A673 (cell line): ENCODE data around the gene TRAF5.

Source experiments
- EZH2 ChIP-seq: fragments of 200-600 bp; sonication (generic); IDR thresholded peaks from 2 replicates; pipeline ENCODE4 v1.6.1; 2017; ENCODE audit warnings: borderline replicate concordance, low read depth, mild to moderate bottlenecking, mixed read lengths, antibody characterized with exemption, low read length; ENCODE audit not compliant: poor library complexity, severe bottlenecking
- TF ChIP-seq, protein P1 (sequence below): fragments of 300-800, 200-600 bp; sonication (generic); conservative IDR thresholded peaks from 2 replicates; pipeline ENCODE4 v1.5.1; 2017; ENCODE audit warnings: low read depth, mild to moderate bottlenecking, antibody characterized with exemption, low read length, moderate library complexity, mixed read lengths

DNA sequence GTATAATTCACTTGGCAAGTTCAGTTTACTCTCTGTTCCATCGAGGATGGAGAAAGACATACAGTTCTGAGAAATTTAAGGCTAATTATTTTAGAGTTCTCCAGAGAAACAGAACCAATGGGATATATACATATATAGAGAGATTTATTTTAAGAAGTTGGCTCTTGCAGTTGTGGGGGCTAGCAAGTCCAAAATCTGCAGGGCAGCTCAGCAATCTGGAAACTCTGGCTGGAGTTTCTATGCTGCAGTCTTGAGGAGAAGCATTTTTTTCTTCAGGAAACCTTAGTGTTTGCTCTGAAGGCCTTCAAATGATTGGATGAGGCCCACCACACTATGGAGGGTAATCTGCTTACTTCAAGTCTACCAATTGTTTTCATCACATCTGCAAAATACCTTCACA lies 34.6 kb downstream of the TRAF5 start:
- TF ChIP-seq, protein P1, sequence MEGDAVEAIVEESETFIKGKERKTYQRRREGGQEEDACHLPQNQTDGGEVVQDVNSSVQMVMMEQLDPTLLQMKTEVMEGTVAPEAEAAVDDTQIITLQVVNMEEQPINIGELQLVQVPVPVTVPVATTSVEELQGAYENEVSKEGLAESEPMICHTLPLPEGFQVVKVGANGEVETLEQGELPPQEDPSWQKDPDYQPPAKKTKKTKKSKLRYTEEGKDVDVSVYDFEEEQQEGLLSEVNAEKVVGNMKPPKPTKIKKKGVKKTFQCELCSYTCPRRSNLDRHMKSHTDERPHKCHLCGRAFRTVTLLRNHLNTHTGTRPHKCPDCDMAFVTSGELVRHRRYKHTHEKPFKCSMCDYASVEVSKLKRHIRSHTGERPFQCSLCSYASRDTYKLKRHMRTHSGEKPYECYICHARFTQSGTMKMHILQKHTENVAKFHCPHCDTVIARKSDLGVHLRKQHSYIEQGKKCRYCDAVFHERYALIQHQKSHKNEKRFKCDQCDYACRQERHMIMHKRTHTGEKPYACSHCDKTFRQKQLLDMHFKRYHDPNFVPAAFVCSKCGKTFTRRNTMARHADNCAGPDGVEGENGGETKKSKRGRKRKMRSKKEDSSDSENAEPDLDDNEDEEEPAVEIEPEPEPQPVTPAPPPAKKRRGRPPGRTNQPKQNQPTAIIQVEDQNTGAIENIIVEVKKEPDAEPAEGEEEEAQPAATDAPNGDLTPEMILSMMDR, result no peak
- no peak for TF ChIP-seq EZH2
